Neutrophil (primary cell): ENCODE data around the gene PPP2R5C.

ENCODE experiments used
- H3K27ac ChIP-seq: fragments of 200-600 bp; sonication (generic); 2 replicates; pipeline ENCODE4 v1.5.1; 2016; ENCODE audit warnings: mild to moderate bottlenecking, moderate library complexity
- H3K27me3 ChIP-seq: fragments of 200-600 bp; sonication (generic); 2 replicates; pipeline ENCODE4 v1.6.0; 2016; ENCODE audit warnings: mild to moderate bottlenecking
- H3K36me3 ChIP-seq: fragments of 200-600 bp; sonication (generic); 2 replicates; pipeline ENCODE4 v1.5.1; 2017
- H3K4me1 ChIP-seq, 2 experiments: fragments of 200-600 bp in 1 of 2; sonication (generic) in 1 of 2; 1 replicate in 1 of 2; 2 replicates in 1 of 2; pipeline versions ENCODE4 v1.5.1 to v1.6.1; 2013 to 2016; ENCODE audit warnings: low read depth in 1 of 2, low read length in 1 of 2, mild to moderate bottlenecking in 1 of 2, moderate library complexity in 1 of 2; ENCODE audit not compliant: control insufficient read depth in 1 of 2, insufficient read depth in 1 of 2
- H3K4me3 ChIP-seq, 2 experiments: fragments of 200-600 bp in 1 of 2; sonication (generic) in 1 of 2; 1 replicate in 1 of 2; 2 replicates in 1 of 2; pipeline ENCODE4 v1.5.1; 2013 to 2016; ENCODE audit warnings: low read depth in 1 of 2, low read length in 1 of 2, mild to moderate bottlenecking in 1 of 2, moderate library complexity in 1 of 2
- H3K9me3 ChIP-seq: fragments of 200-600 bp; sonication (generic); 2 replicates; pipeline ENCODE4 v1.5.1; 2016
- TF ChIP-seq, protein P1 (sequence below): fragments of 200-600 bp; sonication (generic); IDR thresholded peaks from 2 replicates; pipeline ENCODE4 v1.5.1; 2016; ENCODE audit warnings: antibody characterized with exemption

The PPP2R5C gene

DNA sequence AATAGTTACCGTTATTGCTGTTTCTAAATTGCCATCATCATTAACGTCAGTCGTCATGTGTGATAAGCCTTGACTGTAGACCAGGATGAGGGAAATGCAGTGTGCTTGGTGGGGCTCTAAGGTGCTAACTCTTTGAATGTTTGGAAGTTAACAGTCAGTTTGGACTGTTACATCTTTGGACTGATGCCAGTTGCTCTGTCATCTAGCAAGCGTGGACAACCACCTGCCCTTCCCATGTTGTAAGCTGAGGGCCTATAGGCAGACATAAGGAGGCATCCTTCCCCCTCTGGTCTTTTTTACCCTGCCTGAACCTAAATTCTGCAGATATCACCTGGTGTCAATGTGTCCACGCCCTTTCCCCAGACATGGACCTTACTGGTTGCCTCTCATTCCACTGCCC lies 94.4 kb downstream of the PPP2R5C start:
- Histone ChIP-seq H3K4me1 (peaks cover 64% of the 10 kb centered on the region in 2 experiments), H3K4me3 (no peak overlapping the region), H3K9me3 (no peaks in the 10 kb centered on the region), H3K36me3 (peaks cover 29% of the 10 kb centered on the region), H3K27ac (peak overlapping the region; percentile 88), H3K27me3 (no peaks in the 10 kb centered on the region)
- TF ChIP-seq, protein P1, sequence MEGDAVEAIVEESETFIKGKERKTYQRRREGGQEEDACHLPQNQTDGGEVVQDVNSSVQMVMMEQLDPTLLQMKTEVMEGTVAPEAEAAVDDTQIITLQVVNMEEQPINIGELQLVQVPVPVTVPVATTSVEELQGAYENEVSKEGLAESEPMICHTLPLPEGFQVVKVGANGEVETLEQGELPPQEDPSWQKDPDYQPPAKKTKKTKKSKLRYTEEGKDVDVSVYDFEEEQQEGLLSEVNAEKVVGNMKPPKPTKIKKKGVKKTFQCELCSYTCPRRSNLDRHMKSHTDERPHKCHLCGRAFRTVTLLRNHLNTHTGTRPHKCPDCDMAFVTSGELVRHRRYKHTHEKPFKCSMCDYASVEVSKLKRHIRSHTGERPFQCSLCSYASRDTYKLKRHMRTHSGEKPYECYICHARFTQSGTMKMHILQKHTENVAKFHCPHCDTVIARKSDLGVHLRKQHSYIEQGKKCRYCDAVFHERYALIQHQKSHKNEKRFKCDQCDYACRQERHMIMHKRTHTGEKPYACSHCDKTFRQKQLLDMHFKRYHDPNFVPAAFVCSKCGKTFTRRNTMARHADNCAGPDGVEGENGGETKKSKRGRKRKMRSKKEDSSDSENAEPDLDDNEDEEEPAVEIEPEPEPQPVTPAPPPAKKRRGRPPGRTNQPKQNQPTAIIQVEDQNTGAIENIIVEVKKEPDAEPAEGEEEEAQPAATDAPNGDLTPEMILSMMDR = no peak

DNA sequence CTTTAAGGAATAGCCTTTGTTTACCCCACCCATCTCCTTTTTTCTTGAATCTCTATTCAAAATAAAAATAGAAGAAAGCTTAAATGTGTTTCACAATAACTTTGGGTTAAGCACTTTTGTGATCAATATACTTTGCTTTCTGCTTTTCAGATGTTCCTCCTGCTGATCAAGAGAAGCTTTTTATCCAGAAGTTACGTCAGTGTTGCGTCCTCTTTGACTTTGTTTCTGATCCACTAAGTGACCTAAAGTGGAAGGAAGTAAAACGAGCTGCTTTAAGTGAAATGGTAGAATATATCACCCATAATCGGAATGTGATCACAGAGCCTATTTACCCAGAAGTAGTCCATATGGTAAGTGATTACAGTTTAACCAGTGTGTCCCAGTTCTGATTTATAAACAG lies 95.0 kb downstream of the PPP2R5C start:
- Histone ChIP-seq H3K27ac (peak overlapping the region; percentile 88), H3K36me3 (peaks cover 29% of the 10 kb centered on the region), H3K4me1 (peaks cover 58% of the 10 kb centered on the region in 2 experiments), H3K27me3 (no peaks in the 10 kb centered on the region), H3K4me3 (no peak overlapping the region), H3K9me3 (no peaks in the 10 kb centered on the region)
- TF ChIP-seq, protein P1 = no peak

- Histone ChIP-seq H3K9me3 (no peaks in the 10 kb centered on the region), H3K4me3 (no peak overlapping the region), H3K4me1 (peaks cover 51% of the 10 kb centered on the region in 2 experiments), H3K27ac (peak overlapping the region; percentile 88), H3K27me3 (no peaks in the 10 kb centered on the region), H3K36me3 (peaks cover 29% of the 10 kb centered on the region)
- TF ChIP-seq, protein P1 = no peak
Measured at GRCh38 chr14:101857226-101857625, 95.7 kb downstream of the PPP2R5C start.

GRCh38 chr14:101858791-101859537 lies 97.5 kb downstream of the PPP2R5C start:
- no peak overlapping the region for H3K4me3 ChIP-seq
- peaks cover 33 to 34% of the 10 kb centered on the region in 2 experiments for H3K4me1 ChIP-seq
- no peaks in the 10 kb centered on the region for H3K27me3 ChIP-seq
- TF ChIP-seq, protein P1 = no peak
- peaks cover 30% of the 10 kb centered on the region for H3K36me3 ChIP-seq
- no peaks in the 10 kb centered on the region for H3K9me3 ChIP-seq
- no peak overlapping the region for H3K27ac ChIP-seq

DNA sequence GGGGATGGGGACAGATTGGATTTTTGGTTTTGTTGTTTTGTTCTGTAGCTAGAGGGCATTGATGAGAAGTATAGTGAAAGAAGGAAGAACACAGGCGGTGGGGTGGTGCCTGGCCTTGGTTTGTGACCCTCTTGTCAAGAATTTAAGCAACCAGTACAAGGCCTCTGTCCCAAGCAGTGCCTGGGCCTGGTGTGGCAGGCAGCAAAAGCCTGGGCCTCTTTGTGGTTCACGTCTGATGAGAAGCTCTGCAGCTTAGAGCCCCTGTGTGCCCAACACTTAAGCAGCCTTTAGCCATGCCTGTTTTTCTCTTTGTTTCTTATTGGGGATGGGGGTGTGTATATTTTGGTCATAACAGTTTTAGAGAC lies 98.0 kb downstream of the PPP2R5C start:
- Histone ChIP-seq H3K27me3 (no peaks in the 10 kb centered on the region), H3K27ac (no peak overlapping the region), H3K4me3 (no peak overlapping the region), H3K4me1 (peaks cover 28 to 29% of the 10 kb centered on the region in 2 experiments), H3K36me3 (peaks cover 35% of the 10 kb centered on the region), H3K9me3 (no peaks in the 10 kb centered on the region)
- TF ChIP-seq, protein P1 = no peak
